Upper lobe of left lung (tissue), 4 donors: ENCODE results near the gene STK39.

Experiments
- CTCF ChIP-seq, 6 experiments: fragments of 450-650 bp in 4 of 6; fragments of 200-600 bp in 2 of 6; sonication (generic) in 2 of 6; IDR thresholded peaks; one replicate each; pipeline ENCODE4 v1.5.1; 2016 to 2019; ENCODE audit warnings: antibody characterized with exemption in 6 of 6
- POLR2A ChIP-seq, 4 donors: fragments of 450-650 bp; IDR thresholded peaks; one replicate each; pipeline ENCODE4 v1.5.1; 2016 to 2017; ENCODE audit warnings: antibody characterized with exemption in 4 of 4, mild to moderate bottlenecking in 2 of 4
- POLR2AphosphoS5 ChIP-seq, 2 donors: sonication (generic); formaldehyde crosslinking; IDR thresholded peaks; one replicate each; pipeline ENCODE4 v1.5.1; 2017; ENCODE audit warnings: antibody characterized with exemption in 2 of 2

- TF ChIP-seq POLR2A (IDR thresholded peaks at IDR 0.05) (no peak), CTCF (IDR thresholded peaks at IDR 0.05) (no peak), POLR2AphosphoS5 (IDR thresholded peaks at IDR 0.05) (no peak)
These were observed 13.5 kb downstream of the STK39 start for GRCh38 chr2:168233726-168234406.
